Measurements from ENCODE around the gene SLC38A4.
"Not testable (repeated sequence)": the region's sequence is repeated elsewhere in the genome, so short reads cannot be mapped to it uniquely, and the experiment has no call there.

The SLC38A4 gene

GRCh38 chr12:46777587-46777986 is 48.2 kb downstream of the SLC38A4 start:
- no peak for DNase-seq (ENCODE audit: low spot score)

- DNase-seq (ENCODE audit: low spot score), result no peak
Observed at GRCh38 chr12:46775796-46776195, 50.0 kb downstream of the SLC38A4 start.

- no peak for DNase-seq (ENCODE audit: low spot score)
Observed at GRCh38 chr12:46774322-46774633, 51.5 kb downstream of the SLC38A4 start.

- DNase-seq (ENCODE audit: low spot score), result peak; percentile 4
Observed at GRCh38 chr12:46773586-46774321, 52.0 kb downstream of the SLC38A4 start.

- DNase-seq (ENCODE audit: low spot score), result peak; percentile 11
Observed at GRCh38 chr12:46771268-46771827, 54.4 kb downstream of the SLC38A4 start.

GRCh38 chr12:46770501-46771183 is 55.2 kb downstream of the SLC38A4 start:
- DNase-seq (ENCODE audit: low spot score), result peak; percentile 7

GRCh38 chr12:46764005-46764404 is 61.8 kb downstream of the SLC38A4 start:
- DNase-seq (ENCODE audit: low spot score), result no peak

GRCh38 chr12:46763230-46763629 is 62.6 kb downstream of the SLC38A4 start:
- no peak for DNase-seq (ENCODE audit: low spot score)

GRCh38 chr12:46754550-46754949 is 71.2 kb downstream of the SLC38A4 start:
- DNase-seq (ENCODE audit: low spot score), result no peak

GRCh38 chr12:46752396-46752795 is 73.4 kb downstream of the SLC38A4 start:
- DNase-seq (ENCODE audit: low spot score), result no peak

- no peak for DNase-seq (ENCODE audit: low spot score)
Observed at GRCh38 chr12:46751173-46751572, 74.6 kb downstream of the SLC38A4 start.

GRCh38 chr12:46749322-46749721 is 76.5 kb downstream of the SLC38A4 start:
- DNase-seq (ENCODE audit: low spot score), result no peak

- DNase-seq (ENCODE audit: low spot score), result no peak
Observed at GRCh38 chr12:46744283-46744682, 81.5 kb downstream of the SLC38A4 start.

- no peak for DNase-seq (ENCODE audit: low spot score)
Observed at GRCh38 chr12:46743456-46743855, 82.3 kb downstream of the SLC38A4 start.

- not testable (repeated sequence) for DNase-seq (ENCODE audit: low spot score)
Observed at GRCh38 chr12:46742271-46742670, 83.5 kb downstream of the SLC38A4 start.

- DNase-seq (ENCODE audit: low spot score), result no peak
Observed at GRCh38 chr12:46725332-46725731, 100.5 kb downstream of the SLC38A4 start.

GRCh38 chr12:46723629-46724419 is 102.0 kb downstream of the SLC38A4 start:
- no peak for DNase-seq (ENCODE audit: low spot score)

GRCh38 chr12:46722394-46723185 is 103.2 kb downstream of the SLC38A4 start:
- DNase-seq (ENCODE audit: low spot score), result no peak

GRCh38 chr12:46718495-46718894 is 107.3 kb downstream of the SLC38A4 start:
- no peak for DNase-seq (ENCODE audit: low spot score)

- DNase-seq (ENCODE audit: low spot score), result no peak
Observed at GRCh38 chr12:46717868-46718267, 107.9 kb downstream of the SLC38A4 start.

- DNase-seq (ENCODE audit: low spot score), result no peak
Observed at GRCh38 chr12:46717159-46717558, 108.6 kb downstream of the SLC38A4 start.

Measured in hepatic stellate cell (primary cell).